CD14-positive monocyte (primary cell): Measurements from ENCODE around the gene FOXO4. TPM values are rescaled to one million over a fixed set of nuclear protein-coding genes. Genes with fewer than 3 reads are reported as not detected.

Experiments used
- DNase-seq, 3 donors: peaks; one replicate each; pipeline ENCODE4 v3.0.0-alpha.2; 2011 to 2022
- H2AFZ ChIP-seq: 2 replicates; pipeline ENCODE4 v1.6.0; 2012; ENCODE audit warnings: mild to moderate bottlenecking, low read depth, low read length, inconsistent platforms; ENCODE audit not compliant: insufficient read depth, poor library complexity, severe bottlenecking
- H3K27ac ChIP-seq, 2 donors: 1 replicate in 1 of 2; 2 replicates in 1 of 2; pipeline ENCODE4 v1.5.1; 2012 to 2013; ENCODE audit warnings: low read length in 2 of 2, control low read depth in 1 of 2, inconsistent platforms in 1 of 2, low read depth in 1 of 2, mild to moderate bottlenecking in 1 of 2
- H3K27me3 ChIP-seq, 2 donors: one replicate each; pipeline versions ENCODE4 v1.6.0 to v1.6.1; 2011 to 2013; ENCODE audit warnings: low read length in 2 of 2; ENCODE audit not compliant: control insufficient read depth in 2 of 2, insufficient read depth in 2 of 2
- H3K36me3 ChIP-seq, 2 donors: replicated peaks in 1 of 2; 1 replicate in 1 of 2; 2 replicates in 1 of 2; pipeline versions ENCODE4 v1.5.1 to v1.6.1; 2012 to 2013; ENCODE audit warnings: low read length in 2 of 2, control low read depth in 1 of 2, inconsistent platforms in 1 of 2, mild to moderate bottlenecking in 1 of 2; ENCODE audit not compliant: insufficient read depth in 2 of 2, control insufficient read depth in 1 of 2
- H3K4me1 ChIP-seq, 2 donors: 1 replicate in 1 of 2; 2 replicates in 1 of 2; pipeline versions ENCODE4 v1.5.1 to v1.6.1; 2012 to 2013; ENCODE audit warnings: low read length in 2 of 2, control low read depth in 1 of 2, inconsistent platforms in 1 of 2, mild to moderate bottlenecking in 1 of 2, moderate library complexity in 1 of 2; ENCODE audit not compliant: insufficient read depth in 2 of 2, control insufficient read depth in 1 of 2
- H3K4me2 ChIP-seq: replicated peaks from 2 replicates; pipeline ENCODE3; 2012; ENCODE audit warnings: low read length, moderate library complexity, mild to moderate bottlenecking; ENCODE audit not compliant: poor library complexity, severe bottlenecking; ENCODE audit errors: extremely low read depth
- H3K4me3 ChIP-seq, 3 experiments: fragments of 200-600 bp in 1 of 3; sonication (generic) in 1 of 3; replicated peaks in 1 of 3; 1 replicate in 2 of 3; 2 replicates in 1 of 3; pipeline ENCODE4 v1.5.1; 2011 to 2013; ENCODE audit warnings: low read length in 3 of 3, mild to moderate bottlenecking in 3 of 3, control low read depth in 2 of 3, low read depth in 2 of 3, inconsistent platforms in 1 of 3, moderate library complexity in 1 of 3
- H3K79me2 ChIP-seq: 2 replicates; pipeline ENCODE4 v1.6.0; 2012; ENCODE audit warnings: mild to moderate bottlenecking, control low read depth, inconsistent platforms, low read length, moderate library complexity; ENCODE audit not compliant: insufficient read depth
- H3K9ac ChIP-seq: 2 replicates; pipeline ENCODE4 v1.6.0; 2017; ENCODE audit warnings: low read length, mild to moderate bottlenecking; ENCODE audit not compliant: insufficient read depth, poor library complexity, severe bottlenecking
- H3K9me3 ChIP-seq, 2 donors: replicated peaks in 1 of 2; 1 replicate in 1 of 2; 2 replicates in 1 of 2; pipeline versions ENCODE4 v1.5.1 to v1.6.1; 2012 to 2013; ENCODE audit warnings: low read length in 2 of 2, control low read depth in 1 of 2; ENCODE audit not compliant: control insufficient read depth in 1 of 2, insufficient read depth in 1 of 2
- H4K20me1 ChIP-seq: 2 replicates; pipeline ENCODE4 v1.6.0; 2012; ENCODE audit warnings: mild to moderate bottlenecking, low read length, control low read depth, moderate library complexity; ENCODE audit not compliant: insufficient read depth
- H3K27ac Mint-ChIP-seq, 7 donors: one replicate each; pipeline ENCODE4 v1.8.0; 2020; ENCODE audit warnings: mild to moderate bottlenecking in 7 of 7, mixed read lengths in 7 of 7, moderate library complexity in 6 of 7, inconsistent platforms in 2 of 7
- H3K27me3 Mint-ChIP-seq, 3 donors: one replicate each; pipeline ENCODE4 v1.8.0; 2021 to 2022; ENCODE audit warnings: low read depth in 3 of 3, mild to moderate bottlenecking in 3 of 3, mixed read lengths in 3 of 3, moderate library complexity in 3 of 3, inconsistent platforms in 1 of 3
- H3K36me3 Mint-ChIP-seq, 2 donors: one replicate each; pipeline ENCODE4 v1.8.0; 2020; ENCODE audit warnings: mixed read lengths in 2 of 2, inconsistent platforms in 1 of 2, mild to moderate bottlenecking in 1 of 2
- H3K4me1 Mint-ChIP-seq: one replicate; pipeline ENCODE4 v1.8.0; 2020; ENCODE audit warnings: mild to moderate bottlenecking, mixed read lengths
- H3K4me3 Mint-ChIP-seq, 2 donors: one replicate each; pipeline ENCODE4 v1.8.0; 2020; ENCODE audit warnings: mild to moderate bottlenecking in 2 of 2, mixed read lengths in 2 of 2, moderate library complexity in 1 of 2
- H3K9me3 Mint-ChIP-seq, 7 donors: one replicate each; pipeline ENCODE4 v1.8.0; 2020 to 2022; ENCODE audit warnings: mixed read lengths in 7 of 7, mild to moderate bottlenecking in 6 of 7, moderate library complexity in 6 of 7, inconsistent platforms in 2 of 7
- CTCF ChIP-seq: fragments of 200-600 bp; IDR thresholded peaks from one replicate; pipeline ENCODE4 v1.8.0; 2022; ENCODE audit warnings: antibody characterized with exemption, mild to moderate bottlenecking
- WGBS: methylation state at CpG from one replicate; pipeline ENCODE4 v1.1.5; 2013; ENCODE audit warnings: missing lambda C conversion rate; ENCODE audit not compliant: insufficient coverage; 5-methylcytosine and 5-hydroxymethylcytosine counted together
- intact Hi-C, 2 donors: fragments of 100-400 bp; cut with micrococcal nuclease; formaldehyde crosslinking; loops; one replicate each; pipeline versions ENCODE4 v1.15.0 to v1.15.1; 2023
- polyA plus RNA-seq, 3 donors: library from polyadenylated mRNA; depleted of rRNA in 1 of 3; unstranded in 2 of 3; stranded (reverse) in 1 of 3; fragments of 300-500 nt in 2 of 3; fragments of >200 nt in 1 of 3; fragmentation: Illumina TruSeq in 2 of 3; gene quantifications; 1 replicate in 2 of 3; 2 replicates in 1 of 3; pipeline ENCODE4 v1.2.3, GENCODE V29; 2012 to 2021

Gene FOXO4
- polyA plus RNA-seq, 3 donors, result 1.4 to 9.2 (median 1.5) TPM

- Histone ChIP-seq H3K4me3 (peak within 1 kb of the TSS in 1 of 3 experiments; percentile 69), H3K36me3 (peaks cover 19 to 25% of the 10 kb centered on the region in 2 donors), H3K9ac (peak within 1 kb of the TSS; percentile 4), H2AFZ (no peak within 1 kb of the TSS), H3K79me2 (no peaks in the 10 kb centered on the region), H3K9me3 (no peaks in the 10 kb centered on the region), H3K4me2 (peak within 1 kb of the TSS; percentile 70), H3K27ac (no peak within 1 kb of the TSS), H3K4me1 (peaks cover 17 to 29% of the 10 kb centered on the region in 2 donors), H4K20me1 (no peaks in the 10 kb centered on the region), H3K27me3 (no peaks in the 10 kb centered on the region)
- no peak for DNase-seq
- WGBS, result no CpG with 5 or more reads among the region's 28 CpGs
- intact Hi-C loops, result no loop called here
- no peak for TF ChIP-seq CTCF
- peak within 1 kb of the TSS in 6 of 7 donors; percentile 22 to 68 (median 46) for H3K27ac Mint-ChIP-seq
- peaks cover 0 to 17% (median 0%) of the 10 kb centered on the region in 3 donors for H3K27me3 Mint-ChIP-seq
- H3K4me1 Mint-ChIP-seq, result peaks cover 34% of the 10 kb centered on the region
- peaks cover 16 to 26% of the 10 kb centered on the region in 2 donors for H3K36me3 Mint-ChIP-seq
- peaks cover 0 to 5% (median 0%) of the 10 kb centered on the region in 7 donors for H3K9me3 Mint-ChIP-seq
- H3K4me3 Mint-ChIP-seq, result peak within 1 kb of the TSS; percentile 34 to 42
These were observed 49.0 kb downstream of the FOXO4 start, which contains the start of gene NLGN3 for GRCh38 chrX:71144651-71145050. Gene NLGN3, plus strand, starts transcription at chrX:71144841. Its CDS starts 2,909 bp downstream, at chrX:71147750.

- no peak overlapping the region for H3K4me3 Mint-ChIP-seq
- peak overlapping the region in 3 of 7 donors; percentile 18 to 79 (median 19) for H3K27ac Mint-ChIP-seq
- peaks cover 34% of the 10 kb centered on the region for H3K4me1 Mint-ChIP-seq
- peak in 2 of 3 donors; percentile 18 to 35 for DNase-seq
- peaks cover 0 to 5% (median 0%) of the 10 kb centered on the region in 7 donors for H3K9me3 Mint-ChIP-seq
- Histone ChIP-seq H4K20me1 (no peaks in the 10 kb centered on the region), H3K36me3 (peaks cover 0 to 4% of the 10 kb centered on the region in 2 donors), H3K9me3 (no peaks in the 10 kb centered on the region), H3K27ac (no peak overlapping the region), H3K79me2 (no peaks in the 10 kb centered on the region), H3K4me2 (no peak overlapping the region), H3K4me1 (peaks cover 17 to 29% of the 10 kb centered on the region in 2 donors), H3K9ac (no peak overlapping the region), H3K4me3 (no peak overlapping the region), H3K27me3 (no peaks in the 10 kb centered on the region), H2AFZ (no peak overlapping the region)
- TF ChIP-seq CTCF, result no peak
- WGBS, result 57% methylated on average over 8 of the region's 28 CpGs
- H3K36me3 Mint-ChIP-seq, result peaks cover 3 to 17% of the 10 kb centered on the region in 2 donors
- H3K27me3 Mint-ChIP-seq, result peaks cover 0 to 11% (median 0%) of the 10 kb centered on the region in 3 donors
- intact Hi-C loops, result no loop called here
These were observed 52.0 kb downstream of the FOXO4 start for GRCh38 chrX:71147496-71148277.
